HepG2 (cell line): Measurements from ENCODE around the gene CYLD. TPM values are rescaled to one million over a fixed set of nuclear protein-coding genes. Genes with fewer than 3 reads are reported as not detected.

Source experiments
- ATAC-seq: fragments of 200-7000 bp; cut with Tn5 transposase; 3 replicates; pipeline ENCODE4 v1.9.1; 2020; ENCODE audit warnings: mild to moderate bottlenecking, moderate library complexity
- BruUV-seq: library from RNA; stranded (reverse); fragments of 400-500 nt; replicated peaks from 2 replicates; lab custom pipeline; 2021; lab: Mats Ljungman, UMichigan
- CTCF ChIA-PET: fragments of 300-600 bp; formaldehyde crosslinking; extraction: SDS; loops from one replicate; lab custom pipeline; 2021; ENCODE audit warnings: low total read pairs, inconsistent platforms, low intra/inter-chr PET ratio; lab: Yijun Ruan, JAX
- POLR2A ChIA-PET: fragments of 350-600 bp; sonication (Branson Sonifier 250); formaldehyde crosslinking; loops from one replicate; lab custom pipeline; 2020; ENCODE audit warnings: antibody characterized with exemption, inconsistent platforms; lab: Yijun Ruan, JAX
- DNase-seq: peaks from one replicate; pipeline ENCODE4 v3.0.0-alpha.2; 2015; ENCODE audit warnings: low spot score
- FAIRE-seq: peaks from 3 replicates; lab custom pipeline; 2011; peaks lifted over from hg19 to GRCh38; lab: Jason Lieb, UNC
- H2AFZ ChIP-seq: one replicate; pipeline ENCODE4 v1.6.1; 2011; ENCODE audit warnings: low read length, inconsistent platforms
- H3K27ac ChIP-seq: fragments of 300-600 bp; 3 replicates; pipeline ENCODE4 v1.8.0; 2011; ENCODE audit warnings: mixed run types, mild to moderate bottlenecking, mixed read lengths, low read length, inconsistent platforms; ENCODE audit not compliant: insufficient read depth; ENCODE audit errors: extremely low read length
- H3K27me3 ChIP-seq, 2 experiments: fragments of 200-600 bp in 1 of 2; 2 replicates in 1 of 2; 3 replicates in 1 of 2; pipeline versions ENCODE4 v1.6.0 to v1.8.0; 2011; ENCODE audit warnings: low read length in 2 of 2, mild to moderate bottlenecking in 2 of 2, moderate library complexity in 2 of 2, inconsistent platforms in 1 of 2; ENCODE audit not compliant: insufficient read depth in 2 of 2, control insufficient read depth in 1 of 2
- H3K36me3 ChIP-seq, 2 experiments: fragments of 200-600 bp in 1 of 2; replicated peaks in 1 of 2; 2 replicates in 1 of 2; 3 replicates in 1 of 2; pipeline versions ENCODE4 v1.5.1 to v1.8.0; 2011; ENCODE audit warnings: low read length in 2 of 2, inconsistent platforms in 1 of 2; ENCODE audit not compliant: insufficient read depth in 2 of 2, control insufficient read depth in 1 of 2
- H3K4me1 ChIP-seq: 2 replicates; pipeline ENCODE4 v1.5.1; 2012; ENCODE audit warnings: low read length, inconsistent platforms; ENCODE audit not compliant: insufficient read depth
- H3K4me2 ChIP-seq: 2 replicates; pipeline ENCODE4 v1.6.0; 2011; ENCODE audit warnings: low read depth, low read length, inconsistent platforms
- H3K4me3 ChIP-seq, 3 experiments: fragments of 200-600 bp in 1 of 3; sonication (generic), shearing (Covaris generic) in 1 of 3; replicated peaks in 1 of 3; 2 replicates each; pipeline ENCODE4 v1.5.1; 2011 to 2016; ENCODE audit warnings: low read length in 3 of 3, inconsistent platforms in 2 of 3, low read depth in 2 of 3, mild to moderate bottlenecking in 2 of 3, control low read depth in 1 of 3, mixed read lengths in 1 of 3; ENCODE audit not compliant: insufficient read depth in 1 of 3
- H3K79me2 ChIP-seq: one replicate; pipeline ENCODE4 v1.6.1; 2011; ENCODE audit warnings: low read length, inconsistent platforms; ENCODE audit not compliant: insufficient read depth
- H3K9ac ChIP-seq: 2 replicates; pipeline ENCODE4 v1.6.0; 2011; ENCODE audit warnings: mild to moderate bottlenecking, low read depth, low read length, inconsistent platforms; ENCODE audit not compliant: insufficient read depth
- H3K9me3 ChIP-seq: 2 replicates; pipeline ENCODE4 v1.5.1; 2012; ENCODE audit warnings: mild to moderate bottlenecking, low read length
- H4K20me1 ChIP-seq: 2 replicates; pipeline ENCODE4 v1.6.0; 2011; ENCODE audit warnings: inconsistent platforms, mild to moderate bottlenecking, low read length, moderate library complexity; ENCODE audit not compliant: insufficient read depth
- BRF2 ChIP-seq: sonication (generic); formaldehyde crosslinking; IDR thresholded peaks from 2 replicates; pipeline ENCODE4 v1.8.1; 2022; ENCODE audit warnings: mild to moderate bottlenecking, missing genetic modification reagents
- CTCF ChIP-seq: sonication (generic); formaldehyde crosslinking; IDR thresholded peaks from 2 replicates; pipeline ENCODE4 v1.5.0; 2020; ENCODE audit warnings: mild to moderate bottlenecking, missing genetic modification reagents, moderate library complexity
- FLYWCH1 ChIP-seq: sonication (generic); formaldehyde crosslinking; IDR thresholded peaks from 2 replicates; pipeline ENCODE4 v1.8.1; 2023; ENCODE audit warnings: mild to moderate bottlenecking, missing genetic modification reagents
- KLF6 ChIP-seq: IDR thresholded peaks from 2 replicates; pipeline ENCODE4 v1.8.0; 2016; ENCODE audit warnings: missing biosample characterization, missing genetic modification reagents
- ZNF510 ChIP-seq: sonication (generic); formaldehyde crosslinking; IDR thresholded peaks from 2 replicates; pipeline ENCODE4 v1.4.0; 2020; ENCODE audit warnings: low read depth, mild to moderate bottlenecking, missing genetic modification reagents
- ZNF530 ChIP-seq: sonication (generic); formaldehyde crosslinking; IDR thresholded peaks from 2 replicates; pipeline ENCODE4 v1.5.0; 2020; ENCODE audit warnings: low read depth, mild to moderate bottlenecking, missing genetic modification reagents
- ZNF652 ChIP-seq: IDR thresholded peaks from 2 replicates; pipeline ENCODE4 v1.6.1; 2016; ENCODE audit warnings: low read depth, borderline replicate concordance
- ZNF740 ChIP-seq: sonication (generic); formaldehyde crosslinking; IDR thresholded peaks from 2 replicates; pipeline ENCODE4 v1.4.0; 2020; ENCODE audit warnings: missing genetic modification reagents
- WGBS: methylation state at CpG from one replicate; pipeline ENCODE4 v1.1.6; 2017; ENCODE audit warnings: low lambda C conversion rate; 5-methylcytosine and 5-hydroxymethylcytosine counted together
- in situ Hi-C: cut with HindIII; loops from 2 replicates; pipeline ENCODE4 v1.10.0; 2017; ENCODE audit warnings: low pct_unique_long_range_greater_than_20kb; ENCODE audit not compliant: extremely low pct_ligation_motif_present
- intact Hi-C: fragments of 100-400 bp; cut with micrococcal nuclease; formaldehyde crosslinking; loops from one replicate; pipeline ENCODE4 v1.10.0; 2022; ENCODE audit not compliant: unreplicated experiment
- polyA plus RNA-seq, 8 experiments: library from polyadenylated mRNA; depleted of rRNA in 3 of 8; stranded (reverse) in 7 of 8; unstranded in 1 of 8; fragments of >200 nt; fragmentation: Illumina TruSeq in 4 of 8; extraction: Trizol in 4 of 8; gene quantifications; 2 replicates each; pipeline versions ENCODE4 v1.2.1 to v1.2.3, GENCODE V29; 2011 to 2016; ENCODE audit warnings: low read depth in 4 of 8, missing spikeins in 1 of 8, mixed read lengths in 1 of 8; ENCODE audit not compliant: insufficient read depth in 1 of 8
- total RNA-seq, 5 experiments: library from RNA; depleted of rRNA; stranded (reverse); fragments of >200 nt; fragmentation: Illumina TruSeq; extraction: Trizol; gene quantifications; 2 replicates each; pipeline ENCODE4 v1.2.3, GENCODE V29; 2016; ENCODE audit warnings: low read depth in 1 of 5

CYLD gene
- total and polyA plus RNA-seq, 2 of the 13 experiments (the other 11 are each of a cell fraction or from before 2014, with no cell fraction given) = 6.1 to 11.4 TPM

GRCh38 chr16:50812876-50813466 is 71.1 kb downstream of the CYLD start (continued):
- no peak for TF ChIP-seq ZNF740 (CRISPR knock-in tag)
- no peak for TF ChIP-seq CTCF (CRISPR knock-in tag)

- POLR2A ChIA-PET = no interaction called here
Measured at GRCh38 chr16:50814052-50814451, 72.2 kb downstream of the CYLD start.

More at GRCh38 chr16:50814052-50814451, 72.2 kb downstream of the CYLD start:
- Histone ChIP-seq H3K9me3 (no peaks in the 10 kb centered on the region), H3K79me2 (no peaks in the 10 kb centered on the region), H3K4me3 (no peak overlapping the region), H3K4me1 (no peaks in the 10 kb centered on the region), H3K36me3 (no peaks in the 10 kb centered on the region), H4K20me1 (no peaks in the 10 kb centered on the region), H3K27ac (no peak overlapping the region), H3K27me3 (peaks cover 3 to 34% of the 10 kb centered on the region in 2 experiments; a peak in 3 of 5 replicates), H2AFZ (no peak overlapping the region), H3K4me2 (no peak overlapping the region), H3K9ac (no peak overlapping the region)
- 43% methylated on average over 4 of the region's 4 CpGs for WGBS
- ATAC-seq (no peak), FAIRE-seq (no peak), DNase-seq (no peak)
- in situ Hi-C loops (no loop called here), intact Hi-C loops (no loop called here)
- BruUV-seq = no TSS peak
- CTCF ChIA-PET = no interaction called here
- no peak for TF ChIP-seq FLYWCH1 (CRISPR knock-in tag)
- TF ChIP-seq KLF6 (CRISPR knock-in tag) = no peak
- no peak for TF ChIP-seq BRF2
- no peak for TF ChIP-seq ZNF510 (CRISPR knock-in tag)
- no peak for TF ChIP-seq ZNF530 (CRISPR knock-in tag)
- TF ChIP-seq ZNF652 = 0 out of 2 replicates have a peak, but pooled peaks have one; percentile 0
